ENCODE results near the gene CEP55. TPM values are rescaled to one million over a fixed set of nuclear protein-coding genes. Genes with fewer than 3 reads are reported as not detected.

CEP55 gene
- polyA plus RNA-seq, 1 donor (not counting 4 experiments of a cell fraction or from before 2014, with no cell fraction given), result 25.4 TPM

DNA sequence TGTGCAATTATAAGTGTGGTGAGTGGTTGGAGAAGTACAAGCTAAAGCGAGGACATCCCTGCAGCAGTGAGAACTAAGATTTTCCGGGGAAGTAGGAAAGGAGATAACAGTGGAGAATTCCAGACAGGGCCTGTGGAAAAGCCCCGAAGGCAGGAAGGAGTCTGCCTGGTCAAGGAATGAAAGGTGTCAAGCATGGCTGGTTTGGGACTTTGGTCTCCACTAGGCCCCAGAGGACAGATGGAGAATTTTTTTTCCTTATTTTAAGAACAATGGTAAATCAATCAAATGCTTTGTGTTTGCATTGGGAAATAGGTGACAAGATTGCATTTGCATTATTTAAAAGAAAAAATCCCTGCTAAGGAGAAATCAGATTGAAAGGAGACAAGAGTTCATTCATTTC is 3.2 kb upstream of the CEP55 start:
- Histone ChIP-seq H3K9me1 (ENCODE audit: control insufficient read depth, extremely low read depth, insufficient read depth, low read length) (peaks cover 2% of the 10 kb centered on the region), H3K9ac (ENCODE audit: control insufficient read depth, extremely low read depth, insufficient read depth, low read length) (no peak overlapping the region), H3K9me3 (ENCODE audit: control insufficient read depth, low read depth, low read length) (no peaks in the 10 kb centered on the region), H4K20me1 (ENCODE audit: control insufficient read depth, extremely low read depth, insufficient read depth, low read length) (no peaks in the 10 kb centered on the region), H3K4me2 (ENCODE audit: control insufficient read depth, extremely low read depth, insufficient read depth, low read depth, low read length) (no peak overlapping the region), H3K4me3 (ENCODE audit: control insufficient read depth in 2 of 3, extremely low read depth in 1 of 3, insufficient read depth in 2 of 3, low read depth in 1 of 3, low read length in 3 of 3) (no peak overlapping the region), H2AFZ (ENCODE audit: control insufficient read depth, low read length) (no peak overlapping the region), H3K36me3 (ENCODE audit: control insufficient read depth in 2 of 2, extremely low read depth in 1 of 2, insufficient read depth in 2 of 2, low read length in 2 of 2) (no peaks in the 10 kb centered on the region), H3K79me2 (ENCODE audit: control insufficient read depth, insufficient read depth, low read length) (peaks cover 13% of the 10 kb centered on the region), H3K27ac (ENCODE audit: control insufficient read depth, insufficient read depth, low read length) (no peak overlapping the region), H3K4me1 (ENCODE audit: control insufficient read depth, extremely low read depth, insufficient read depth, low read length) (peaks cover 15% of the 10 kb centered on the region), H3K27me3 (ENCODE audit: control insufficient read depth, extremely low read depth, insufficient read depth, low read length) (no peaks in the 10 kb centered on the region)
- no peak for TF ChIP-seq EZH2 (IDR thresholded peaks at IDR 0.05; ENCODE audit: low read length)
- no peak for TF ChIP-seq CTCF (optimal IDR thresholded peaks at IDR 0.05 in 1 of 3, IDR thresholded peaks at IDR 0.05 in 1 of 3, conservative IDR thresholded peaks at IDR 0.05 in 1 of 3; ENCODE audit: extremely low read depth in 1 of 3, insufficient read depth in 2 of 3, low read length in 3 of 3)
- DNase-seq (ENCODE audit: low read depth, low spot score) (no peak), FAIRE-seq (no peak)
- dilution Hi-C loops (cut with MboI; ENCODE audit: extremely low pct_ligation_motif_present, low sequenced_read_pairs), result no loop called here

DNA sequence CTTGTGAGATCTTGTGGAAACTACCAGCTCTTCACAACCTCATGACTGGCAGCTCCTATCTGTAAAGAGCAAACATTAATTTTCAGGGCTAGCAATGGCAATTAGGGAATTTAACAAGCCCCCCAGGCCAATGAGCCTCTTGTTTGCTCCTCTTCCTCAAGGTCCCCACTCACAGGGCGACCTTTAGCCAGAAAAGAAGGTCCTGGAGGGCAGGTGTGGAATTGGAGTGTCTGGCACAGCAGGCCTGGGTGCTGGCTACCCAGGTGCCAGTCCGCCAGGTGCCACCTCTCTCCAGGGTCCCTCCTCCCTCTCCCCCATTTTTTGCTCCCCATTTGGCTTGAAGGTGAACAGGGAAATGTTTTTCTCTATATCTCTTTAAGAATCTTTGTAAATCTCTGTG is 1.9 kb upstream of the CEP55 start:
- H3K79me2 ChIP-seq (ENCODE audit: control insufficient read depth, insufficient read depth, low read length), result peaks cover 24% of the 10 kb centered on the region
- no peaks in the 10 kb centered on the region for H3K36me3 ChIP-seq (ENCODE audit: control insufficient read depth in 2 of 2, extremely low read depth in 1 of 2, insufficient read depth in 2 of 2, low read length in 2 of 2)
- FAIRE-seq (no peak), DNase-seq (ENCODE audit: low read depth, low spot score) (no peak)
- H3K4me3 ChIP-seq (ENCODE audit: control insufficient read depth in 2 of 3, extremely low read depth in 1 of 3, insufficient read depth in 2 of 3, low read depth in 1 of 3, low read length in 3 of 3), result no peak overlapping the region
- TF ChIP-seq EZH2 (IDR thresholded peaks at IDR 0.05; ENCODE audit: low read length) (no peak), CTCF (optimal IDR thresholded peaks at IDR 0.05 in 1 of 3, IDR thresholded peaks at IDR 0.05 in 1 of 3, conservative IDR thresholded peaks at IDR 0.05 in 1 of 3; ENCODE audit: extremely low read depth in 1 of 3, insufficient read depth in 2 of 3, low read length in 3 of 3) (no peak)
- dilution Hi-C loops (cut with MboI; ENCODE audit: extremely low pct_ligation_motif_present, low sequenced_read_pairs), result no loop called here
- H2AFZ ChIP-seq (ENCODE audit: control insufficient read depth, low read length), result no peak overlapping the region
- peaks cover 20% of the 10 kb centered on the region for H3K4me1 ChIP-seq (ENCODE audit: control insufficient read depth, extremely low read depth, insufficient read depth, low read length)
- no peak overlapping the region for H3K9ac ChIP-seq (ENCODE audit: control insufficient read depth, extremely low read depth, insufficient read depth, low read length)
- H3K9me3 ChIP-seq (ENCODE audit: control insufficient read depth, low read depth, low read length), result no peaks in the 10 kb centered on the region
- no peak overlapping the region for H3K4me2 ChIP-seq (ENCODE audit: control insufficient read depth, extremely low read depth, insufficient read depth, low read depth, low read length)
- H3K9me1 ChIP-seq (ENCODE audit: control insufficient read depth, extremely low read depth, insufficient read depth, low read length), result peaks cover 3% of the 10 kb centered on the region
- no peaks in the 10 kb centered on the region for H4K20me1 ChIP-seq (ENCODE audit: control insufficient read depth, extremely low read depth, insufficient read depth, low read length)
- H3K27me3 ChIP-seq (ENCODE audit: control insufficient read depth, extremely low read depth, insufficient read depth, low read length), result no peaks in the 10 kb centered on the region
- H3K27ac ChIP-seq (ENCODE audit: control insufficient read depth, insufficient read depth, low read length), result no peak overlapping the region

Data from keratinocyte (primary cell).